H1 (cell line): Measurements from ENCODE around the gene ATP6V1A. TPM values are rescaled to one million over a fixed set of nuclear protein-coding genes. Genes with fewer than 3 reads are reported as not detected.

Experiments used
- CTCF ChIA-PET: fragments of 300-600 bp; sonication (Branson Sonifier 250); formaldehyde crosslinking; loops from one replicate; lab custom pipeline; 2021; ENCODE audit not compliant: partially characterized antibody; lab: Charles Lee
- POLR2A ChIA-PET: fragments of 300-600 bp; sonication (Branson Sonifier 250); formaldehyde crosslinking; loops from one replicate; lab custom pipeline; 2021; ENCODE audit warnings: inconsistent platforms; ENCODE audit not compliant: partially characterized antibody; lab: Charles Lee
- DNase-seq, 2 experiments: peaks; one replicate each; pipeline versions ENCODE4 v3.0.0 to v3.0.0-alpha.2; 2010 to 2022; ENCODE audit warnings: low spot score in 2 of 2, low read depth in 1 of 2, mixed read lengths in 1 of 2
- FAIRE-seq: peaks from 2 replicates; lab custom pipeline; 2011; peaks lifted over from hg19 to GRCh38; lab: Jason Lieb, UNC
- H2AFZ ChIP-seq: 2 replicates; pipeline ENCODE4 v1.8.1; 2012; ENCODE audit warnings: low read length, inconsistent platforms
- H2AK5ac ChIP-seq: 2 replicates; pipeline ENCODE4 v1.6.1; 2013; ENCODE audit warnings: low read depth, low read length
- H2BK120ac ChIP-seq: replicated peaks from 2 replicates; pipeline ENCODE3; 2013; ENCODE audit warnings: low read depth, low read length, inconsistent platforms
- H2BK12ac ChIP-seq: 2 replicates; pipeline ENCODE4 v1.6.1; 2013; ENCODE audit warnings: low read depth, low read length
- H2BK15ac ChIP-seq: 2 replicates; pipeline ENCODE4 v1.6.1; 2013; ENCODE audit warnings: low read length
- H2BK20ac ChIP-seq: 2 replicates; pipeline ENCODE4 v1.6.1; 2013; ENCODE audit warnings: low read length
- H2BK5ac ChIP-seq: 2 replicates; pipeline ENCODE4 v1.6.1; 2013; ENCODE audit warnings: low read depth, low read length
- H3K14ac ChIP-seq: 2 replicates; pipeline ENCODE4 v1.6.1; 2013; ENCODE audit warnings: inconsistent platforms; ENCODE audit not compliant: insufficient read length
- H3K18ac ChIP-seq: 2 replicates; pipeline ENCODE4 v1.6.1; 2013; ENCODE audit warnings: low read length; ENCODE audit errors: extremely low read depth
- H3K23ac ChIP-seq: 2 replicates; pipeline ENCODE4 v1.6.1; 2013; ENCODE audit warnings: inconsistent platforms; ENCODE audit not compliant: insufficient read length
- H3K23me2 ChIP-seq: 2 replicates; pipeline ENCODE4 v1.6.1; 2013; ENCODE audit warnings: low read depth, low read length
- H3K27ac ChIP-seq: 2 replicates; pipeline ENCODE4 v1.6.1; 2011; ENCODE audit warnings: low read depth, low read length, inconsistent platforms
- H3K27me3 ChIP-seq, 4 experiments: replicated peaks in 1 of 4; 1 replicate in 1 of 4; 2 replicates in 3 of 4; pipeline versions ENCODE4 v1.6.1 to v1.8.1; 2011 to 2013; ENCODE audit warnings: low read length in 3 of 4, mild to moderate bottlenecking in 3 of 4, inconsistent platforms in 2 of 4, mixed read lengths in 2 of 4, moderate library complexity in 1 of 4; ENCODE audit not compliant: control insufficient read depth in 3 of 4, insufficient read depth in 3 of 4; ENCODE audit errors: extremely low read depth in 1 of 4
- H3K36me3 ChIP-seq, 4 experiments: 2 replicates each; pipeline versions ENCODE4 v1.6.1 to v1.8.1; 2011 to 2013; ENCODE audit warnings: mild to moderate bottlenecking in 4 of 4, low read length in 3 of 4, moderate library complexity in 2 of 4, control low read depth in 1 of 4, inconsistent platforms in 1 of 4; ENCODE audit not compliant: insufficient read depth in 4 of 4, control insufficient read depth in 2 of 4
- H3K4ac ChIP-seq: replicated peaks from 2 replicates; pipeline ENCODE3; 2013; ENCODE audit warnings: low read length, low read depth, mixed read lengths, inconsistent platforms; ENCODE audit not compliant: insufficient read length
- H3K4me1 ChIP-seq, 4 experiments: replicated peaks in 1 of 4; 1 replicate in 1 of 4; 2 replicates in 3 of 4; pipeline versions ENCODE4 v1.6.1 to v1.8.1; 2011 to 2013; ENCODE audit warnings: low read length in 3 of 4, inconsistent platforms in 2 of 4, mixed read lengths in 1 of 4; ENCODE audit not compliant: insufficient read depth in 4 of 4, control insufficient read depth in 3 of 4
- H3K4me2 ChIP-seq, 2 experiments: 2 replicates each; pipeline versions ENCODE4 v1.6.1 to v1.8.1; 2011 to 2013; ENCODE audit warnings: low read depth in 2 of 2, low read length in 2 of 2, control low read depth in 1 of 2, inconsistent platforms in 1 of 2, mild to moderate bottlenecking in 1 of 2; ENCODE audit not compliant: insufficient read depth in 1 of 2
- H3K4me3 ChIP-seq, 4 experiments: fragments of 200-600, 300-600 bp in 1 of 4; sonication (generic), shearing (Covaris generic), sonication (Bioruptor Twin) in 1 of 4; 2 replicates each; pipeline versions ENCODE4 v1.5.1 to v1.8.1; 2011 to 2016; ENCODE audit warnings: low read length in 4 of 4, low read depth in 3 of 4, control low read depth in 2 of 4, inconsistent platforms in 2 of 4, mild to moderate bottlenecking in 2 of 4, mixed read lengths in 1 of 4, moderate library complexity in 1 of 4; ENCODE audit not compliant: insufficient read depth in 2 of 4; ENCODE audit errors: extremely low read depth in 1 of 4
- H3K56ac ChIP-seq: replicated peaks from 2 replicates; pipeline ENCODE3; 2013; ENCODE audit warnings: low read depth, mild to moderate bottlenecking, mixed read lengths, low read length, inconsistent platforms; ENCODE audit not compliant: insufficient read length
- H3K79me1 ChIP-seq: 2 replicates; pipeline ENCODE4 v1.6.1; 2013; ENCODE audit warnings: low read depth, low read length, control low read depth
- H3K79me2 ChIP-seq, 2 experiments: 2 replicates each; pipeline versions ENCODE4 v1.6.1 to v1.8.1; 2012 to 2013; ENCODE audit warnings: low read length in 2 of 2, mild to moderate bottlenecking in 2 of 2, inconsistent platforms in 1 of 2; ENCODE audit not compliant: insufficient read depth in 2 of 2, control insufficient read depth in 1 of 2
- H3K9ac ChIP-seq, 4 experiments: replicated peaks in 1 of 4; 1 replicate in 1 of 4; 2 replicates in 3 of 4; pipeline versions ENCODE4 v1.6.1 to v1.8.1; 2011 to 2013; ENCODE audit warnings: low read depth in 3 of 4, low read length in 3 of 4, control low read depth in 2 of 4, mild to moderate bottlenecking in 2 of 4, moderate library complexity in 2 of 4, inconsistent platforms in 1 of 4; ENCODE audit errors: extremely low read depth in 1 of 4
- H3K9me3 ChIP-seq, 2 experiments: 2 replicates each; pipeline versions ENCODE4 v1.6.1 to v1.8.1; 2012 to 2013; ENCODE audit warnings: mild to moderate bottlenecking in 2 of 2, moderate library complexity in 2 of 2, control low read depth in 1 of 2, inconsistent platforms in 1 of 2, low read depth in 1 of 2, low read length in 1 of 2, mixed read lengths in 1 of 2; ENCODE audit not compliant: insufficient read depth in 2 of 2
- H4K20me1 ChIP-seq, 2 experiments: replicated peaks in 1 of 2; 2 replicates each; pipeline versions ENCODE3 to v1.8.1; 2011 to 2013; ENCODE audit warnings: inconsistent platforms in 2 of 2, low read length in 2 of 2, mild to moderate bottlenecking in 1 of 2; ENCODE audit not compliant: insufficient read depth in 2 of 2, control insufficient read depth in 1 of 2
- H4K5ac ChIP-seq: 2 replicates; pipeline ENCODE4 v1.6.1; 2013; ENCODE audit warnings: low read length, low read depth, mixed read lengths, inconsistent platforms; ENCODE audit not compliant: insufficient read length
- H4K8ac ChIP-seq: 2 replicates; pipeline ENCODE4 v1.8.0; 2013; ENCODE audit warnings: mild to moderate bottlenecking, moderate library complexity, low read length, inconsistent platforms; ENCODE audit not compliant: insufficient read depth; ENCODE audit errors: extremely low read depth
- H4K91ac ChIP-seq: replicated peaks from 2 replicates; pipeline ENCODE3; 2013; ENCODE audit warnings: low read length, mixed read lengths, inconsistent platforms; ENCODE audit not compliant: insufficient read length
- BACH1 ChIP-seq: IDR thresholded peaks from 2 replicates; pipeline ENCODE4 v1.6.1; 2012; ENCODE audit warnings: low read length, improper control_type of control experiment
- CREB1 ChIP-seq: IDR thresholded peaks from 2 replicates; pipeline ENCODE4 v1.6.1; 2012; ENCODE audit warnings: inconsistent platforms
- GABPA ChIP-seq: IDR thresholded peaks from 2 replicates; pipeline ENCODE4 v1.6.1; 2011; ENCODE audit warnings: mild to moderate bottlenecking, low read length, moderate library complexity, borderline replicate concordance; ENCODE audit not compliant: insufficient read depth
- RNF2 ChIP-seq: fragments of 200-900, 300-1000 bp; sonication (generic); IDR thresholded peaks from 2 replicates; pipeline ENCODE4 v1.7.1; 2016; ENCODE audit warnings: borderline replicate concordance, low read depth, mild to moderate bottlenecking, antibody characterized with exemption, low read length; ENCODE audit not compliant: poor library complexity, severe bottlenecking; ENCODE audit errors: missing control alignments
- SP1 ChIP-seq: IDR thresholded peaks from 2 replicates; pipeline ENCODE4 v1.6.1; 2011; ENCODE audit warnings: low read depth, low read length
- SP2 ChIP-seq: IDR thresholded peaks from 2 replicates; pipeline ENCODE4 v1.6.1; 2012; ENCODE audit warnings: mild to moderate bottlenecking, low read length, inconsistent platforms
- SRF ChIP-seq: IDR thresholded peaks from 2 replicates; pipeline ENCODE4 v1.6.1; 2011; ENCODE audit warnings: mild to moderate bottlenecking, low read depth, low read length, moderate library complexity
- TAF7 ChIP-seq: optimal IDR thresholded peaks from 2 replicates; pipeline ENCODE3; 2011; ENCODE audit warnings: low read depth, mild to moderate bottlenecking, inconsistent platforms, low read length, moderate library complexity, borderline replicate concordance
- TBP ChIP-seq: IDR thresholded peaks from 2 replicates; pipeline ENCODE4 v1.6.1; 2011; ENCODE audit warnings: low read depth, low read length, improper control_type of control experiment
- WGBS, 2 experiments: shearing (Covaris generic) in 1 of 2; methylation state at CpG; one replicate each; pipeline versions ENCODE4 v1.1.6 to v1.1.7; 2013 to 2015; ENCODE audit warnings: low lambda C conversion rate in 2 of 2, mixed read lengths in 2 of 2, inconsistent platforms in 1 of 2, low coverage in 1 of 2, missing lambda C conversion rate in 1 of 2; ENCODE audit not compliant: insufficient replicate concordance in 2 of 2, insufficient coverage in 1 of 2, insufficient read length in 1 of 2; ENCODE audit errors: extremely low coverage in 1 of 2, missing lambda C conversion rate in 1 of 2; 5-methylcytosine and 5-hydroxymethylcytosine counted together
- polyA plus RNA-seq, 7 experiments: library from polyadenylated mRNA; depleted of rRNA in 3 of 7; stranded (reverse) in 5 of 7; unstranded in 2 of 7; fragments of >200 nt in 5 of 7; fragments of 200-250 nt in 2 of 7; gene quantifications; 1 replicate in 5 of 7; 2 replicates in 1 of 7; 4 replicates in 1 of 7; pipeline versions ENCODE4 v1.2.1 to v1.2.3, GENCODE V29; 2011 to 2013; ENCODE audit warnings: missing spikeins in 2 of 7, mixed read lengths in 2 of 7
- total RNA-seq: library from RNA; stranded (reverse); fragmentation: NEBNext Ultra II Directional; extraction: Animal tissue kit (Norgen Biotek cat#: 25700); gene quantifications from 2 replicates; pipeline ENCODE4 v1.2.1, GENCODE V29; 2021
- TF ChIP-seq, protein P1 (sequence below): IDR thresholded peaks from 2 replicates; pipeline ENCODE4 v1.6.1; 2011; ENCODE audit warnings: low read length, improper control_type of control experiment

ATP6V1A gene
- total and polyA plus RNA-seq, 2 of the 8 experiments (the other 6 are each of a cell fraction or from before 2014, with no cell fraction given): 15.4 to 90.9 TPM

DNA sequence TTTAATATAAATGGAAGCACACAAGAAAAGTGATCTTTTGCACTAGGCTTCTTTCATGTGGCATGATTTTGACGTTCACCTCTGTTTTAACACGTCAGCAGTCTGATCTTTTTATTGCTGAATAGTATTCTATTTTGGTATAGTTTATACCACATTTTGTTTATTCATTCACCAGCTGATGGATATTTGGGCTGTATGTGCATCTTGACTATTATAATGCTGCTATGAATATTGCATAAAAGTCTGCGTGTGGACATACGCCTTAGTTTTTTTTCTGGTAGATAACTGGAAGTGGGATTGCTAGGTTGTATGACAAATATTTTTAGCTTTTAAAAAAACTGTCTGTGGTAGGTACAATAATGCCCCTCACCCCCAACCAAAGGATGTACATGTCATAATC lies 15.1 kb upstream of the ATP6V1A start:
- POLR2A ChIA-PET: interaction anchor here (0.7 to 0.9 kb wide), 2 partner anchors 10 to 14 kb away, joined by 3 to 4 read pairs; partner anchors contain the start of gene NAA50
- Histone ChIP-seq H3K4me1 (no peaks in the 10 kb centered on the region; a peak in 3 of 7 replicates), H3K9ac (no peak overlapping the region), H3K14ac (no peak overlapping the region), H3K4ac (no peak overlapping the region), H2AK5ac (no peak overlapping the region), H3K56ac (no peak overlapping the region), H2BK5ac (no peak overlapping the region), H3K18ac (no peak overlapping the region), H4K20me1 (peaks cover 8 to 9% of the 10 kb centered on the region in 2 experiments), H4K91ac (no peak overlapping the region), H3K79me1 (peaks cover 9% of the 10 kb centered on the region), H3K36me3 (no peaks in the 10 kb centered on the region; a peak in 1 of 8 replicates), H3K4me3 (no peak overlapping the region), H2AFZ (no peak overlapping the region), H3K23me2 (no peaks in the 10 kb centered on the region), H3K23ac (no peak overlapping the region), H3K4me2 (no peak overlapping the region), H2BK12ac (no peak overlapping the region), H3K79me2 (peaks cover 8 to 100% of the 10 kb centered on the region in 2 experiments; a peak in 3 of 4 replicates), H3K27me3 (no peaks in the 10 kb centered on the region), H2BK20ac (no peak overlapping the region), H4K8ac (no peak overlapping the region), H2BK15ac (no peak overlapping the region), H4K5ac (no peak overlapping the region), H2BK120ac (no peak overlapping the region), H3K9me3 (no peaks in the 10 kb centered on the region), H3K27ac (no peak overlapping the region)
- no peak for FAIRE-seq
- DNase-seq: no peak
- 91% methylated on average over 4 of the region's 4 CpGs; no CpG with 5 or more reads in 1 of the 2 experiments for WGBS, 2 experiments
- no peak for TF ChIP-seq SP2
- no peak for TF ChIP-seq BACH1
- TF ChIP-seq TBP: no peak
- TF ChIP-seq GABPA: no peak
- TF ChIP-seq, protein P1, sequence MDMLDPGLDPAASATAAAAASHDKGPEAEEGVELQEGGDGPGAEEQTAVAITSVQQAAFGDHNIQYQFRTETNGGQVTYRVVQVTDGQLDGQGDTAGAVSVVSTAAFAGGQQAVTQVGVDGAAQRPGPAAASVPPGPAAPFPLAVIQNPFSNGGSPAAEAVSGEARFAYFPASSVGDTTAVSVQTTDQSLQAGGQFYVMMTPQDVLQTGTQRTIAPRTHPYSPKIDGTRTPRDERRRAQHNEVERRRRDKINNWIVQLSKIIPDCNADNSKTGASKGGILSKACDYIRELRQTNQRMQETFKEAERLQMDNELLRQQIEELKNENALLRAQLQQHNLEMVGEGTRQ: no peak
- no peak for TF ChIP-seq CREB1
- no peak for TF ChIP-seq SP1
- no peak for TF ChIP-seq SRF
- TF ChIP-seq TAF7: no peak
- TF ChIP-seq RNF2: no peak
- CTCF ChIA-PET: interaction anchor here (1.0 kb wide), 2 partner anchors 14 to 113 kb away, joined by 3 to 5 read pairs; partner anchors contain the start of gene NAA50
